HG03095 (cell line): ENCODE data around the gene ABCA4.

Experiments used
- ATAC-seq: cut with Tn5 transposase; IDR thresholded peaks from one replicate; pipeline ENCODE4 v1.9.1; 2021; ENCODE audit warnings: moderate library complexity; ENCODE audit not compliant: unreplicated experiment

ABCA4 gene

DNA sequence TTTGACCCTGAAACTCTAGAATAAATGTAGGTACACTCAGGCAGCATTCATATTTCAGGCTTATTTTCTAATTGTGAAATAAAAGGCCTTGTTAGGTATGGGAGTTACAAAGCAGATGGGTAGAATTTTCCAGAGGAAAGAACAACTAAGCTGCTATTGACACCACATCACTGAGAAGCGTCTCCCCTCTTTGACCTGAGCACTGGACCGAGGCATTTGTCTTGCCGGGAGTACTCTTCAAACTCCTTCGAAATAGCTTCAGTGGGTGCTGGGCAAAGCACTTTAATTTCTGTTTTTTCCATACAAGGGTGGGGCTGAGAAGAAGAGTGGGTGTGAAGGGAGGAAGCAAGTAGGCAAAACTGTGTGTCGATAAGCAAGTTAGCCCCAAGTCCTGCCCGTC, 36.4 kb downstream of the ABCA4 start:
- no peak for ATAC-seq

DNA sequence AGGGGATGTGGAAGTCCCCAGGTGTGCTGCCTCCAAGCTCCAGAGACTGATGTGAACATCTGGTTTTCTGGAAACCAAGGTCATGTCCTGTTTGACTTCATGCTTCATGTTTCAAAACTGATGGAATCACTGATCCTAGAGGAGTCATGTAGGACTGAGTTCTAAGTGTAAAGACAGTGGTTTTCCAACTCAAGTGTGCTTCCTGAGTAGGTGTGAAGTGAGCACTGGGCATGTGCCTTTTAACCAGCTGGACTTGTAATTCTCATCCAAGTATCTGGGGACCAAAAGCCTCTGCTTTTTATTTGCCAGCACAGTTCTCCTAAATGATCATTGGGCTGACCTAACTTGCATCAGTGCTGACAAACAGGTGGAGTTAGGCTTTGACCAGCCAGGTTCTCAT, 36.9 kb downstream of the ABCA4 start:
- no peak for ATAC-seq

DNA sequence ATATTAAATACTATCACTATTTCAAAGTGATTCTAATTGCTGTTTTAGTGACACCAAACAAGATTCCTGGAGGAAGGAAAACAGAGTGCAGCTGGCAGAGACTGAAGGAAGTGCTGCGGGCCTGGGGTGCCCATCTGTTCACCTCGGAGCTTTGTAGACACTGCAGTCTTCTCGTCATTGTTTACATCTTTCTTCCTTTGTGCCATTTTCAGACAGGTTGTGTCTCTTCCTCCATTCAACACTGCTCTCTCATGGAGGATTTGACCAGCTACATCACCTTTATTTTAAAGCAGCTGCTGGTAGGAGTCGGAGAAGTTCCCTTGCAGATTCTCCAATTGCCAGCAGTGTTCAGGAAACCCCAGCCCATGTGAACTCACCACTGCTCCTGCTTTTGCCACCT, 37.3 kb downstream of the ABCA4 start:
- ATAC-seq = no peak

DNA sequence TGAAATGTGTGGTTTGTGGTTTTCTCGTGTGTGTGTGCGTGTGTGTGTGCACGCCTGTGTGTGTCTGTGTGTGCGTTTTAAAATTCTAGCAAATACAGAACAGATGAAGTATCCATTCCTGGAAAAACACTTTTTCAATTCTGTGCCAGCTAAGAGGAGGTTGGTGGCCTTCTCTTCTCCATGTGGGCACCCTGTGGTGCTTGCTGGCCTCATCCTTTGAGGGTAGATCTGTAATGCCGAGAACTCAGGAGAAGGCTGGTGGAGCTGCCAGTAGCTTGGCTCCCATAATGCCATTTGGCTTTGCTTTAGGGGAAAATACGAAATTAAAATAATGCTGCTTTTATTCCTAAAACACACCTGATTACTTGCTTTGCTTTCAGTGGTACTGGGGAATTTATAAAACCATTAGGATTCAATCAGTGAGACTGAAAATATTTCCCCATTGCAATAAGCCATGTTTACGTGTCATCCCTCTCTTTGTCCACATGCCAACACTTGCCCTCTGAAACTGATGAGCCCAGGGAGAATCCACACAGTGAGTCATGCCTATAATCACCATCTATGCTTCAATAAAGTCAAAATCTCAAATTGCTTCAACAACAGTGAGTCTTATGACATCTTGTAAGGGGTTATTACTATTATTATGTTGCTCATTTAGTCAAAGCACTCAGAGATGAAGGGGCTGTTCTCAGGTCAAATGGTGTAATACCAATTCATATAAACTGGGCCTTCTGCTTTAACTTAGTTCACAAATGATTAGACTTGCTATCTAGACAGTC, 39.2 kb downstream of the ABCA4 start:
- ATAC-seq = no peak

DNA sequence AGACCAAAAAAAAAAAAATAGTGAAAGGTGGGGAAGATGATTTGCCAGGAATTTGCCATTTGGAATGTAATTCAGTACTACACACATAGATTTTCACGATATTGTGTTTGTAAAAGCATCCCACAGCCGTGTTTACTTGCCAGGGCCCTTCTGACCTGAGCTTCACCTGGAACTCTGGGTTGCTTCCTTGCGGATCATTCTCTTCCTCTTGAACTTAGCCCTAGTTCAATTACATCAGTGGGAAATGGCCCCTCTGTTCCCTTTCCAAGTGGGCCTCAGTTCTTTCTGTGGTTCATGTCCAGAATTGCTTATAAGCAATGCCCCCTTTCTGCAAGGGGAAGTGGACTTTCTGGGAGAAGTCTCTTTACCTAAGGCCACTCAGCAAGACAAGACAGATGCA, 41.0 kb downstream of the ABCA4 start:
- ATAC-seq = no peak

DNA sequence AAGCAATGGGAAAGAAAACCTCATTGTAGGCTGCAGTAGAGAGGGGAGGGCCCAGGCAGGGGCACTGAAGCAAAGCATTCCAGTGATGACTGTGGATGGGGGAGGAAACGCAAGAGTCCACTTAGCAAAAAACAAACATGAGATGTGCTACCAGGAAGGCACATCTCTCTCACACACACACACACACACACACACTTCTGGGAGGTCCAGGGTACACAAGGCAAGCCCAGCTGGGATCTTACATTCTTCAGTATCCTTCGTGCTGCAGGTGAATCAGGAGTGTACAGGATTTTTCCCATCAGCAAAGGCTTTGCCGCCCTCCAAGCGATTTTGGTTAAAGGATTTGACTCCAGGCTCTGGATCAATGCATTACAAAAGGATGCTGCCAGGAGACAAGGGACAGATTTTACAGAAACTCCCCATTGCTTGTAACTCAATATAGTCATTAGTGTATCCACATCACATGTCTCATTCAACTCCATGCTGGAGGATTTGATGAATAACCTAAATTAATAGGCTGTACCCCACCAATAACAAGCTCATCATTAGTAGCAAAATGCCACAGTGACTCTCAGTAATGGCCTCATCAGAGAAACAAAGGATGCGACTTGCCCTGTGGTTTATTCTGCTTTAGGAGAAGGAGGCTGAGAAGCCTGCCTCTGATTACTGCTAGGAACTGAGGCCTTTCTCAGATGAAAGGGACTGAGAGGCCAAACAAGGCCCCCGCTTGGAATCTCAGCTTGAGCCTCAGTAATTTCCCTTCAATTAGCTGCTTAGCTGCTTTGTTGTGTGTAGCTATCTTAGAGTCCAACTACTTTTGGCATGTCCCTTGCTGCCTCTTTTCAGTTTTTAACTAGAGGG, 41.6 kb downstream of the ABCA4 start:
- no peak for ATAC-seq

DNA sequence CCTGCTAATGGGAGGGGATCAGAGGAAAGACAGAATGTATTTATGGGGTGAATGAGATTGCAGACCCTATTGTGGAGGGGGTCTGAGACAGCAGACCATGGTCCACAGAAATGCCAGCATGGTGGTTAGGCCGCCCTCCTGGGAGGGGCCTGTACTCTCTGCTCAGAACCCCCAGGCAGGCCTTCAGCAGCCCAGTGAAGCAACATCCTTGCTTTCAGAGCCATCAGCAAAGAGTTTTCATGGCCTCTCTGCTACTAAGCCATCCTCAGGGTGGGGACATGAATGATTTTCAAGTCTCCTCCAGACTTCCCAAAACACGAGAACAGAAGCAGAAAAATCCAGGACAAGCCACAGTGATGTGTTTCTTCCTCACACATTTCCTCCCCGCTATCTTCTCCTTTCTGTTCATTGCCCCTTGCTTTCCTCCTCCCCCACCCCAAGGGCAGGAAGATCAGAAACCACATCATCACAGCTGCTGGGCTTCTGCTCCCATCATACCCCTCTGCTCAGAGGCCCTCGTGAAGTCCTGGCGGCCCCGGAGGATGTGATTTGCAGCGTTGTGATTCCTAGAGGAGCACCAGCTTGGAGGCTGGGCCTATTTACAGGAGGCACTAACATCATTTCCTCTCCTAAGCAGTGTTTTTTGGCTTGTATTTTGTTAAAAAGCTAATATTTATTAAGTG, 48.0 kb downstream of the ABCA4 start:
- ATAC-seq = no peak

DNA sequence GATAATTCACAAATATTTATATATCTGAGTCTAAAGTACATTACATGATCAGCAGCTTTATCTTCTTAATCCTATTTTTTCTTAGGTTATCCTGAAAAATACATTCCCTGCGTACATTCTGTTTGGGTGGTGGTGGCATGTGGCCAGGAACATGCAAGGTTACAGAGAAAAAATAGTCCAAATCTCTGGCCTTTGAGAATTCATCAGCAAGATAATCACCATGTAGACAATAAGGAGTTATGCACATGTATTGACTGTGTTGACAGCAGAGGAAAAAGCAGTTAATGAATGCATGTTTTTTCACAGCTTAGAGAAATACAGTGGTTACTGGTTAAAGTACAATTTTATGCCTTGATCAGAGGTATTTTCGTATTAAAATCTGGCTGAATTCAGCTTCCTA, 49.0 kb downstream of the ABCA4 start:
- ATAC-seq = no peak

DNA sequence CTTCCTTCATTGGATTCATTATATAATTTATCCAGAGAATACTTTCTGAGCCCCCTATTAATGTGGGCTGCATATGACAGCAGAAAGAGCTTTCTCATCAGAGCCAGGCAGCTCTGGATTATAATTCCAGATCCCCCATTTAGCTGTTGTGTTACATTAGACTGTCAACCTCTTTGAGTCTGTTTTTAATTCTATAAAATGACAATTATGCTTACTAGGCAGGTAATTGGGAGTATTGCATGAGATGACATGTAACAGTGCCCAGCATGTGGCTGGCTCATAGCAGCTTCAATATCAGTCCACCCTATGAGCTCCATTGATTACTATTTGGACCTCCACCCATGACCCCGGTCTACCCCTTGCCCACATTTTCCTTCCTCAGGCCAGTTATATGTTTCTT, 49.6 kb downstream of the ABCA4 start:
- no peak for ATAC-seq

DNA sequence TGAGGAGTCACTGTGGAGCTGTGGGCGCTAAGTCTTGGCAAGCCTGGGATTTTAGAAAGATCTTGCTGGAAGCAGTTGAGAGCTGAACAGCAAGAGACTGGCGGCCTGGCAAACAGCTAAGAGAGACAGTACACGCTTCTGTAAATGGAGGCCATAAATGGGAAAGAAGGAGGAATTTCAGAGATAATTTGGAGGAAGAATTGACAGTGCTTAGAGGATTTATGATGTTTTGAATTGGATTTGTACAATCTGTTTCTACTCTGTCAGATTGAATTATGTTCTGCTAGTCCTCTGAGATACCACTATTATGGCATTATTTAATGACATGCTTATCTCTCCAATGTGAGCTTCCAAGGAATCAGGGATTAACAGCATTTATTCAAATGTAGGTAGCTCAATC, 50.1 kb downstream of the ABCA4 start:
- ATAC-seq = no peak

DNA sequence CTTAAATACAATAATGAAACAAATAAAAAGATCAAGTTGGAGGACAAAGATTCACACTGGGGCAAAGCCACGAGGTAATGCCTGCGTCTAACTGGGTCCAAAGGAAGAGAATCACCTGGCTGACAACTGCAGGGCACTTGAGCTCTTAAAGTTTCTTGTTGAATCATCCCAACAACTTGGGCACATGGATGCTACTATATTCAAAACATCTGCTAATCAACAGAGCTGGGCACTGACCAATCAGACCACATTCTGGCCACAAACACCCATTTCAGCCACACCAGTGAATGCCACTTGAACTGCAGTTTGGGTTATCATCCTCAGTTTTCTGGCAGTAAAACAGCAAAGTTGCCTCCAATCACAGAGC, 51.0 kb downstream of the ABCA4 start:
- no peak for ATAC-seq

DNA sequence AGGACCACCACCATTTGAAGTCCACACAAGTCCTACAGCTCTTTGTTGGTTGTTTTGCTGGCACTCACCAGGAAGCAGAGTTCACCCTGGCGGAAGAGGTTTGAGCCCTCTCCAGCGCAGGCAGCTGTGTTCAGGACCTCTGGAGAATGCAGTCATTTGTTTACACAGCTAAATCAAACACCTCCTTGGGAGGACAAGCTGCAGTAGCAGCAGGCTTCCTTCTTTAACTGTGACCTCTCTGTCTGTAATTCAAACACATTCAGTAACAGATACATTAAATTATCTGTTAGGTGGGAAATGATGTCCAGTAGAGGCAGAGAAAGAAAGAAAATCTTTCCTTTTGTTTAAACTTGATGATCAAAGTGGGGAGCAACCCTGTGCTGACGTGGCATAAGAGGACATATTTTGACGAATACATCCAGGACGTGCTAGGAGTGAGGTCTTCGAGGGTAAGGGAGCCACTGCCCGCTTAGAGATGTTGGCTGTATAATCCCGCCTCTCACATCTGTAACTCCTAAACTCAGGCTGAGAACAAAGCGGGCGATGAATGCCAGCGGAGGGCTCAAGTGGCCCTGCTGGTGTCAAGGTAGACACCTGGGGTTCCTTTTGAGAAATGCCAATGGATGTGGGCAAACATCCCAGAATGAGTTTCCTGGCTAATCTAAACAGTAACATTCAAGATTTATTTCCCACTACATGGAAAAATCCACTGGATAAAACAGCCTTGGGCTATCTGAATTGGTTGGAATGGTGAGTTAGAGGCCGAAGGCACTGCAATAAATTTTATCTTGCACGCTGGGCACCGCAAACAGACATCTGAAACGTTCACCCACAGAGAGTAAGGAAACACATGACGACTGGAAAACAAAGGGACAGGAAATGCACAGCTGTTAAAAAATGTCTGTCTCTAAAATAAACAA, 51.7 kb downstream of the ABCA4 start:
- ATAC-seq = no peak

DNA sequence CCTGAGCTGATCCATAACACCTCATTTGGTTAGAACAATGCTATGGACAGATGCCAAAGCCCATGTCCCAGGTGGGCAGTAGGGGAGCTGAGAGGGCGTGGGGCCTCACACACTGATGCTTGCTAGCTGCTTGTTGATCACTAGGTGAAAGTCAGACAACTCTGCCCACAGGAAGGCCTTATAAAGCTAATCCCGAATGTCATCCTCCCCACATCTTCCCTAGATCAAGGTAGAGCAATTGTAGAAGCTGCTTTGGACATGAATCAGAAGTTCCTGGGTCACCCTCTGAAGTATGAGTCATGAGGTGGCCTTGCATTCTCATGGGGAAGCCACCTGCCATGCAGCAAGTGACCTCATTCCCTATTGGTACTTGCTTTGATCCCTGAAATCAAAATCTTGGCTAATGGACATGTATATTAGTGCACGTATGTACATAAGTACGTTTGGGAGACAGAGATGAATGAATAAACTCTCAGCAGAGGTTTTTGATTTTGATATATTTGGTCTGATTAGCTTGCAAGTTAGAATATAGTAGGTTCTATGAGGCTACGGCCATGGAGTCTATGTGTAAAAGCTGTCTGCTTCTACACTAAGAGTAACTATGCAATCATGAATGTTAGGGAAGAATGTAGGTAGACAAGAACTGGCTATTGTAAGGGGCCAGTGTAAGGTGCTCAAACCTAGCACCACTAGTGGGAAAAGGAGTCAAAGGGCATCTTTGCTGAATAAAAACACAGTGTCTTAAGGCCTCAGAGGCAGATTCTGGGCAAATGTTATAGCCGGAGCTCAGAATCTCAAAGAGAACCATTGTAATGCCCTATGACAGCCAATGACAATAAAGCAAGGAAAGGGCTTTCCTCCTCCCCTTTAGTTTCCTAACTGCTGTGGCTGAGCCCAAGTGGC, 52.6 kb downstream of the ABCA4 start:
- ATAC-seq = no peak

DNA sequence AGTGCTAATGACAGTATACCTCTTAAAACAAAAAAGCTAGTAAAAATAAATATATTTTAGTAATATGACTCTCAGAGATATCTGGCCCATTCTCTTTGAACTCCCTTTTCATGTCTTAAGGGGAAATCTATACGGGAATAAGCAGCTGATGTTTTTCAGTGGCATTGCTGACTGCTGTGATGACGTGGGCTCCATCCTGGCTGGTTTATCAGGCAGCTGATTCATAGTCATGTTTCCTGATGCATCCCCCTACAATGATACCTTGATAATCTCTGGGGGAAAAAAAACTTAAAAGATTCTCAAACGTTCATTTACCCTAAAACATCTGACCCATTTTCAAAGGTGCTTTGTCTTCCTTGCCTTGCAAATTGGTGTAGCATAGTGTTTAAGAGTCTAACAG, 53.8 kb downstream of the ABCA4 start:
- ATAC-seq = no peak

DNA sequence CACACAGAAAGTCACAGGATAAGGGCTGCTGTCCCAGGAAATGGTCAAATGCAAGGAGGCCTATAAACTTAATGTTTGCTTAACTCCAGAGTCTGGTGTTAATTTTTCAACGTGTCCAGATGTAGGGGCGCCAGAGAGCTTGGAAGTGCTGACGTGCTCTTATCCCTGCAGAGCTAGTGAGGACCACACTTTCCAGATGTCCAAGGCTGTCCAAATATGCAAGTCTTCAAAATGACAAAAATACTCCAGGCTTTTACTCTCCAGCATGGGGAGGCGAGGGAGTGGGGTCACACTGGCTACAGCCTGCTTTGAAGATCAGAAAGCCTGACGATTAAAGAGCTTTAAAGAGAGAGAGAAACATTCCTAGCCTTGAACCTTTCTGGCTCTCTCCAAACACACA, 57.6 kb downstream of the ABCA4 start:
- no peak for ATAC-seq

DNA sequence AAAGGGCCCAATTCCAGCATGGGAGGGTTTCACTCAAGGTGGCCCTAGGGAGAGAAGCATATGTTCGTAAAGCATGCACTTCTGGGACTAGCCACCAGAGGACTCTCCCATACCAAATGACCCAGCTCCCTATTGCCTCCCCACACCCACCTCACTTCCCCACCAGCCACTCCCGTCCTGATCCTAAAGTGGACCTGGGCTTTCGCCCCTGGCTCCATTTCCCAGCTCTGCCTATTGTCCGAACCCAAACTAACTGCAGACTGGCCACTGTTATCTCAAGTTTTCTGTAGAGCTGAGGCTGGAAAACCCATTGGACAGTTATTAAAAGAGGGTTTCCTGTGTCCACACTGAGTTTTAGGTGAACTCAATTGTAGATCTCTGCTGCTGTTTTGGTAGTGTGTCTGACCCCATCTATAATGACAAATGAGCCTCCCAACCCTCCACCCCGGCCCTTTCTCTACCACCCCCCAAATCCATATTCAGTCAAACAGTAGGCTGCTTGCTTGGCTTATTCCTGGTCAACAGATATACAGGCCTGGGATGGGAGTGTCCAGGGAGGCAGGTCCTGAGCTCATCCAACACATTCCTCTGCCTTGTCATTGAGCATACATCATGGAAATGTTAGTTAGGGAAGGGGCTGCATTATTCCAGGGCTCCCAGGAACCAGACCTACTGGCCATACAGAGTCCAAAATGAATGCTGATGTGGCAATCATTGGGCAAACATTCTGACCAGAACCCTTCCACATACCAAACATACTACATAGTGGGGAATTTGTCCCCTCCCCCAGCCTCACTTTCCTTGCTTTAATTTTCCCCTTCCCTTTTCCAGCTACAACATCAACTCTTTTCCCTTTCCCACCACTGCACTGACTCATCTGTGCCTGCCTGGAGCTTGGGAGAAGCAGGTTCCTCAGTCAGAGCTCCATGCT, 59.2 kb downstream of the ABCA4 start:
- peak; percentile 94 for ATAC-seq

DNA sequence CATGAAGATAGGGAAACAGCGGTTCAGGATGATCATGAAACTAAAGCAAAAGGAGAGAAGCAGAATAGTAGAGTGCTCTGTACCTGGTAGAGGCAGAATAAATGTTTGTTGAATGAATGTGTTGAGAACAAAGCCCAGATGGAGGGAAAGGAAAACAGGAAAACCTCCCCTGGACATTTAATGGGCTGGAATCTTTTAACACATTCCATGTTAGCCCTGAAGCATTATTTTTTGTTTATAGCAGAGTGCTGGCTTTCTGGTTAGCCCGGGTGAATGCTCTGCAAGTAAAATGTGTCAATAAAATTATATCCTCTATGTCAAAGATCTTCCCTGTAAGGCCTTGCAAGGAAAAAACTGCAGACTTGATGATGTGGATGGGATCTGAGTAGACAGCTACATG, 60.2 kb downstream of the ABCA4 start:
- ATAC-seq = no peak

DNA sequence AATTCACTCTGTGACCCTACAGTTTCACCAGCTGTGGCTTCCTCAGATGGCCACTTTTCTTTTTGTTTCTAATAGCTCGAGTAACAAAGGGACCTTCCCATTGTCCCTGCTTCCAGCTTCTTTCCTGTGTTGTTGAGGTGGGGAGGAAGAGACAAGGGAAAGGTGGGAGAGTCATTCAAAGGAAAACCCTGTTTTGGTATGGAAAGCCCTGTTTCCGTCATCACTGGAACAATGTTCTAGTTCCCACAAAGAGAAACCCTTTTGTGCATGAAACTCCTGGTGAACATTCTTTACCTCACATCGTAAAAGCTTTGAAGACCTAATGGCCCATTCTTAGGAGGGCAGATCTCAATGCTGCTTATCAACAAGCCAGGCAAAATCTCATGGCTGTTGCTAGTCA, 62.2 kb downstream of the ABCA4 start:
- ATAC-seq = no peak

DNA sequence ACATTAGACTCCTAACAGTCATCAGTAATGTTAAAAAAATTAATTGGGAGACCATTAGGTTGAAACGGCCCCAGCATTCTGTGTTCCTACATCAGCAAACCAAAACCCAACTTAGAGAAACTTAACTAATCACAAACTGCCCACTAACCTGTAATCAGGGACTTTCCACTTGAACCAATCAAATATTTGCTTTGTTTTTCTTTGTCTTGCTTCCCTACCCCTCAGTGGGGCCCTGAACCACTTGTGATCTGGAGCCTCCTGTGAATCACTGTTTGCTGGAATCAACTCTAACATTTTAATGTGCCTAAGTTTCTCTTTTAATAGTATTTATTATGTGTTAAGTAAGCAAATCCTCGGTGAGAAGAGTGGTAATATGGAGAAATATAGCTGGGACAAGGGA, 64.0 kb downstream of the ABCA4 start:
- no peak for ATAC-seq
